ENCODE results near the gene SLC43A3.

SLC43A3 gene

DNA sequence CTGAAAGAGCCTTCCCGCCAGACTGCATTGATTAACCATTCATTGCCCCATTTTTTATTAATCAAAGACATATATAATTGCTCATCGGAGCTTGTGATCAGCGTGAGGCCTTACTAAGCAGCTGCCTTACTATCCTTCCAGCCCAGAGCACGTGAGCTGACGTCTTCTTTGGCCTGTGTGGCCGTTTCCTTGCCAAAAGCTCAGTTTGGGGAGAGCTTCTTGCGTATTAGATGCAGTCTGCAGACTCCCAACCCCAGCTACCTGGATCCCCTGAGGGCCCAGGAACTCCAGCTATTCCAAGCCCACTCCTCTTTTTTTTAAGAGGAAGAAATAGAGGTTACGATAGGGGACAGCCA is 784 bp upstream of the SLC43A3 start:
- DNase-seq (ENCODE audit: low read depth): peak; percentile 50

GRCh38 chr11:57426439-57426928 is 437 bp downstream of the SLC43A3 start:
- no peak for DNase-seq (ENCODE audit: low read depth)

DNA sequence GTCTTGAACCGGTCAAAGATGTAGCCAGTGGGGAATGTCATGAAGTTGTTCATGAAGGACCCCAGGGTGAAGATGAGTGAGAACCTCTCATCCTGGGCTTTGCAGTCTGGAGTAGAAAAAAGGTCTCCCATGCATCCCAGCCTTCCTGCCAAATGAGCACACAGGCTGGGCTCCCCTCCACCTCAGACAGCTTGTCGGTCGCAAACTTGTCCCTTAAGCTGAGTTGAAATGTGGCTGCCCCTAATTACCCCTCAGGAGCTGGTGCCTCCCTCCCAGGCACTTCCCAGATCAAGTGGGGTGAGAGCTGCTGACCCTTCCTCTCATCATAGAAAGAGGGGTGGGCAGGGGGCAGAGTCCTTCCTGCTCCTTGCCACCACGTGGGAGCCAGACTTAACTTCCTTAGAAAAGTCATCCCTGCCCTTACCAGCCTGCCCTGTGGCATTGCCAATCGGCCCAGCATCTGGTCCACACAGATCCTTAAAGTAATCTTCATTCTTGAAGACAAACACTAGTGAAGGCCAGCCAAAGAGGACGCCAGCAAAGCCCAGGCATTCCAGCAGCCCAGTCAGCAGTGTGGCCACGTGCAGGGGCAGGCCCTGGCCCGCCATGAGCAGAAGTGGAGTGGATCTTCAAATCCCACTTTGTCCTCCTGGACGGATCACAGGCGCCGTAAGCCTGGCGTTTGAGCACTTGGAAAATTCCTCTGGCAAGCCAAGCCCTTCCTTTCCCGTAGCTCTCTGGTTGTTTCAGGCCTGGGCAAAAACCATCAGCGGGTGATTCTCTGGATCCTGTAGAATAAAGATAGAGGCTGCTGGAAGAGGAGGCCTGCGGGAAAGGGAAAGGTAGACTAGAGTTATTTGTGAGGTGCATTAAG is 1.1 kb downstream of the SLC43A3 start:
- DNase-seq (ENCODE audit: low read depth): no peak

GRCh38 chr11:57424792-57425564 is 1.9 kb downstream of the SLC43A3 start:
- peak; percentile 50 for DNase-seq (ENCODE audit: low read depth)

DNA sequence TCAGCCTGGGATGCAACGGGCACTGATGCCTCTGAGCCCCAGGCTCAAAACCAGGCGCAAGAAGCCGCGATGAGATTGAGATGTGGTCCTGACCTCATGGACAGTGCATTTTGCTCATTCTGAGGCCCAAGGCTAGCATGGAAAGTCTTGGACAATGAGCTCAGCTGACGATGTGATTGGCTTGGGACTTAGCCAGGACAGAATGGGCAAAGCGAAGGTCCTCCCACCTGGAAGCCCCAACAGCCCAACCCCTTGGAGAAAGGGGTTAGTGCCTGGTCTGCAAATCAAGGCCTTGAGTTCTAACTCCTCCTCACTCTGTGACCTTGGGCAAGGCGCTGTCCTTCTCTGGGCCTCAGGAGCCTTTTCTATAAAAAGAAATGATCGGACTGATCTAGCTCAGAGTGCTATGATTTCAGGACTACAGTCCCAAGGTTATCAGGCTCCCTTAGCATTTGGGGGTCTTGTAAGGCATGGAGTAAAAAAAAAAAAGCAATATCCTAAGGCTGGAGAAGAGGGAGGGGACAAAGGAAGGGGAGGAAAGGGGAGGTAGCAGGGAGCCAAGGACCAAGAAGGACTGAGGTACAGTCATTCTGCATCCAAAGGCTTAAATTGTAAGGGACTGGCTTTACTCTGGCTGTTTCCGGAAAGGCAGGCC is 2.7 kb downstream of the SLC43A3 start:
- DNase-seq (ENCODE audit: low read depth): no peak

DNA sequence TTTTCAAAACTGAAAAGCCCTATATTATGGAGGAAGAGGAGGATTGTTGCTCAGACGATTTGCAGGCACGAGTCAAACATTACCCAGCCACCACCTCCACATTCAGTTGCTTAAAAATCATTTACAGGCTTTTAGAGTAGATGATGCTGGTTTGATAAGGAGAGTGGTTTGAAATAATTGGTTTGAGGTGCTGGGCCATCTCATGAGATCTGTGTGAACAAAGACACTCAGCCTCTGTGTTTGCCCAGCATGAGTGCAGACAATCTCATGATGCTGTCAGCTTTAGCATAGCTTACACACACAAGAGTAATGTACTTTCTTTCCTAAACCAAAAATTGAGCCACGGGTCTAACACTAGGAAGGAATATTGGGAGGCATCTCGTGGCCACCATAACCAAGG is 4.3 kb downstream of the SLC43A3 start:
- no peak for DNase-seq (ENCODE audit: low read depth)

- DNase-seq (ENCODE audit: low read depth): no peak
Observed at GRCh38 chr11:57421805-57422204, 5.1 kb downstream of the SLC43A3 start.

DNA sequence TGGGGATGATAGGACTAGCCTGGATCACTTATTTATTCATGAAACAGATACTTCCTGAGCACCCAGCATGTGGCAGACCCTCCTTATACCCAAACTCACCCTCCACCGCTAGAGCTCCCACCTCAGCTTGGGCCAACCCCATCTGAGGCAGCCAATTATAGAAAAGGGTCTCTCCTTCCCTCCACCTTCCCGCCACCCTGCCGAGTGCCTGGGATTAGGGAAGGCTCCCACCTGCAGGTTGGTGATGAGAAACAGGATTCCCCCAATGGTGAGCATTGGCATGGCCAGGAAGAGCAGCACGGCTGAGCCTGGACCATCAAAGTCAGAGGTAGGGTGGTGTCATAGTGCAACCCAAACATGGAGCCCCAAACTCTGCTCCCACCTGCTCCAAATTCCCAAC is 5.9 kb downstream of the SLC43A3 start:
- DNase-seq (ENCODE audit: low read depth): no peak

- no peak for DNase-seq (ENCODE audit: low read depth)
Observed at GRCh38 chr11:57419146-57419545, 7.8 kb downstream of the SLC43A3 start.

DNA sequence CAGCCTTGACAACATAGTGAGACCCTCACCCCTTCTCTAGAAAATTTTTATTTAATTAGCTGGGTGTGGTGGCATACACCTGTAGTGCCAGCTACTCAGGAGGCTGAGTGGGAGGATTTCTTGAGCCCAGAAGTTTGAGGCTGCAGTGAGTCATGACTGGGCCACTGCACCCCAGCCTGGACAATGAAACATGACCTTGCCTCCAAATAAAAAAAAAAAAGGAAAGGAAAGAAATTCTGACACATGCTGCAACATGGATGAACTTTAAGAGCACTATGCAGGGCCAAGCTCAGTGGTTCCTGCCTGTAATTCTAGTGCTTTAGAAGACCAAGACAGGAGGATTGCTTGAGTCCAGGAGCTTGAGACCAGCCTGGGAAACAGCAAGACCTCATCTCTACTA is 8.8 kb downstream of the SLC43A3 start:
- no peak for DNase-seq (ENCODE audit: low read depth)

DNA sequence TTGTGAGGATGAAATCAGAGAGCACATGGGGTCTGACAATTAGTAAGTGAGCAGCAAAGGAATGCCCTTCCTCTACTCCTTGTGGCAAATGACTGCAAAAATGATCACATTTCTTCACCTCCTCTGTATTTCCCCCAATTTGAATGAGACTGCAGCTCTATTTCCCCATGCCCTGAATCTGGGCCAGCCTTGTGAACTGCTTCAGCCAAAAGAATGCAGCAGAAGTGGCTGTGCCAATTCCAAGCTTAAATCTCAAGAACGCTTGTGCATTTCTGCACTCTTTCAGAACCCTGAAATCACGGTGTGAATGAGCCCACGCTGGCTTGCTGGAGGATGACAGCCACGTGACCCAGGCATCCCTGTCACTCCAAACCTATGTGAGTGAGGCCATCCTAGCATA is 9.9 kb downstream of the SLC43A3 start:
- DNase-seq (ENCODE audit: low read depth): no peak

- DNase-seq (ENCODE audit: low read depth): no peak
Observed at GRCh38 chr11:57416436-57416835, 10.5 kb downstream of the SLC43A3 start.

- DNase-seq (ENCODE audit: low read depth): no peak
Observed at GRCh38 chr11:57414612-57415212, 12.2 kb downstream of the SLC43A3 start.

DNA sequence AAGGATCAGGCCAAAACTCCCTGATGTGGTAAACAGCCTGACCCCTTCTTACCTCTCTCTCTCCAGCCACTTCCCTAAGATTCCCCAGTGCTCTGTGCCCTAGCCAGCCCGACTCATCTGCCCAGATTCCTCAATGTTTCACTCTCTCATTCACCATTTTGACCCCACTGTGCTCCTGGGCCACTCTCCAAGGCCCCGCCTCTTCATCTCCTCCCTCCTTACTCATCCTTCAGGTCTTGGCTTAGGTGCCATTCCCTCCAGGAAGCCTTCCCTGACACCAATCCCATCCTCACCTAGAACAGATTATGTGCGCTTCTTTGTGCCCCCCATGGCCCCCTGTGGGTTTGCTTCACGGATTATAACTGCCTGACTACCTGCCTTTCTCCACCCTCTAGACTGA is 13.2 kb downstream of the SLC43A3 start:
- no peak for DNase-seq (ENCODE audit: low read depth)

- no peak for DNase-seq (ENCODE audit: low read depth)
Observed at GRCh38 chr11:57410287-57410686, 16.6 kb downstream of the SLC43A3 start.

- DNase-seq (ENCODE audit: low read depth): no peak
Observed at GRCh38 chr11:57409321-57410100, 17.4 kb downstream of the SLC43A3 start.

- DNase-seq (ENCODE audit: low read depth): no peak
Observed at GRCh38 chr11:57408771-57409170, 18.1 kb downstream of the SLC43A3 start.

- DNase-seq (ENCODE audit: low read depth): no peak
Observed at GRCh38 chr11:57407941-57408475, 18.9 kb downstream of the SLC43A3 start.

DNA sequence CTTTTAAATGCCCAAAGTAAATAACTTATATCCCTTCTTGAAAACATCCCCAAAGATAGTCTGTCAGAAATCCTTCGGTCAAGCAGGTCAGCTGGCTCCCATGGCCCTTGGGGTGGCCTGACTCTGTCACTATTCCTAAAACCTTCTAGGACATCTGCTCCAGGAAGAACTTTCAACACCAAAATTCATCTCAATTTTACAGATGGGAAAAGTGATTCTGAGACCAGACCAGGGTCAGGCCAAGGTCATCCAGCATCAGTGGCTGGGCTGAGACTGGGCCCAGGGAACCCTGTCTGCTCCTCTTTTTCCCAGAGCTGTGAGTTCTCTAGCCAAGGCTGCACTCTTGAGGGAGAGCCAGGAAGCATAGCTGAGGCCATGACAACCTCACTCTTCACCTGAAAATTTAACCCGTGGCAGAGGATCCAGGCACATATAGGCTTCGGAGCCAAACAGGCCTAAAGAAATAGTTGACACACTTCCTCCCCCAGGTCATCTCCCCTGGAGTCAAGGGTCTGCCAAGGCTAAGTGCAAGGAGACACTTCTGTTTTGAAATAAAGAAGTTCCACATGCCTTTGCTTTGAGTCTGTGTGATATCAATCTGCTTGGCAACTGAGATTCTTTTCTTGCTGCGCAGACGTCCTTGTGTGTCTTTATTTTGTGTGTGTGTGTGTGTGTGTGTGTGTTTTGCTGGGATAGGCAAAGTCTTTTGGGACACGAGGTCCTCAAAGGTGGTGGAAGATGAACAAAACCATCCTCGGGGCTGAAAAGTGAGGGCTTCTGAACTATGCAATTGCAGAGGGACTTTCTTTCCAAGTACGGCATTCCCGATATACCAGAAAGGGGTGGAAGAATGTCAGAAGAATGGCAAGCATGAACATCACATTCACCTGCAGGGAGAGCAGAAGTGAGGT is 19.7 kb downstream of the SLC43A3 start:
- no peak for DNase-seq (ENCODE audit: low read depth)

DNA sequence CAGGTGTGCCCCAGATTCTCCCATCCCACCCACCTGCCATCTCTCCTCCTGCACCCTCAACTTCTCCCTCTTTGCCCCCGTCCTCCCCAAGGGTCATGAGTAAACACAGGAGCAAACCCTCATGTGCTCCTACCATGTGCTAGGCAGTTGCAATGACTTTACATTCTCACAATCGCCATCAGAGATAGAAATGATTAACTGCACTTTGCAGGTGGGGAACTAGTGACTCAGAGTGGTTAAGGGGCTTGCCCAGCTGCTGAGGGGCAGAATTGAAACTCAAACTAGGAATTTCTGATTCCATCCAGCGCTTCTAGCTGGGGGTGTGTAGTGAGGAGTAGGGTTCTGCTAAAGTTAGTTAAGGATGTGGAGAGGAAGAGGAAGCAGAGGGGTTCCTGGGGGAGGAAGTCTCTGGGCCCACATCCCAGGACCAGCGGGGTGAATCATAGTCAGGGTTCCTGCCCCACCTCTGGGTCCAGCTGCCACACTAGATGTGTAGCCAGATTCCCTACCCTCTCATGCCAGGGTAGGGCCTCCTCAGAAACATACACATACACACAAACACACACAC is 20.5 kb downstream of the SLC43A3 start:
- DNase-seq (ENCODE audit: low read depth): no peak

Measured in GM04504 (cell line).